HL-60 (cell line): ENCODE data around the gene SLC2A13.

Experiments
- DNase-seq, 2 experiments: peaks; one replicate each; pipeline ENCODE4 v3.0.0-alpha.2; 2010 to 2020; ENCODE audit warnings: low read depth in 1 of 2, low spot score in 1 of 2
- H3K27ac ChIP-seq: fragments of 250-450 bp; sonication (Bioruptor Pico); replicated peaks from 2 replicates; pipeline ENCODE4 v1.5.1; 2020; ENCODE audit warnings: mild to moderate bottlenecking, moderate library complexity
- H3K27me3 ChIP-seq: fragments of 250-450 bp; sonication (Bioruptor Pico); 2 replicates; pipeline ENCODE4 v1.5.1; 2021; ENCODE audit warnings: mild to moderate bottlenecking, moderate library complexity; ENCODE audit not compliant: insufficient read depth, poor library complexity, severe bottlenecking
- H3K4me3 ChIP-seq: replicated peaks from 2 replicates; pipeline ENCODE4 v1.5.1; 2011; ENCODE audit warnings: mild to moderate bottlenecking, control low read depth, low read length; ENCODE audit not compliant: insufficient read depth
- GABPA ChIP-seq: IDR thresholded peaks from 2 replicates; pipeline ENCODE4 v1.6.1; 2012; ENCODE audit warnings: low read depth
- POLR2AphosphoS5 ChIP-seq: IDR thresholded peaks from 2 replicates; pipeline ENCODE4 v1.6.1; 2012; ENCODE audit warnings: low read depth
- REST ChIP-seq: IDR thresholded peaks from 2 replicates; pipeline ENCODE4 v1.6.1; 2012; ENCODE audit warnings: low read depth; ENCODE audit not compliant: insufficient replicate concordance
- SPI1 ChIP-seq: IDR thresholded peaks from 2 replicates; pipeline ENCODE4 v1.6.1; 2012; ENCODE audit warnings: low read depth, mild to moderate bottlenecking, borderline replicate concordance
- TF ChIP-seq, protein P1 (sequence below): IDR thresholded peaks from one replicate; pipeline ENCODE4 v1.5.1; 2011; ENCODE audit warnings: low read length, control low read depth, inconsistent platforms; ENCODE audit not compliant: insufficient read depth

Gene SLC2A13

DNA sequence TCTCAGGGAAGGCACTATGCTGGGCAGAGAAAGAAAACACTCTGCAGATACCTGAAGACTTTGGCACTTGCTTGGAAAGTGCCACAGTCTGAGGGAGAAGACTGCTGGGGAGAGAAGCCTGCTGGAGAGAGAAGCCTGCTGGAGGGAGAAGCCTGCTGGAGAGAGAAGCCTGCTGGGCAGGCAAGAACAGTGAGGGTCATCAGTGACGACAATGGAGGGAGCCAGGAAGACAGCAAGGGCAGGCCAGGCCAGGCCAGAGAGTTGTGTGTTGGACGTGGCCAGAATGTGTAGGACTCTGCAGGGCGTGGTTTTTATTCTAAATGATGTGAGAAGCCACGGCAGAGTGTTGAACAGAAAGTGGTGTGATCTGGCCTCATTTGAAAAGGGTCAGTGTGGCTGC is 301.0 kb downstream of the SLC2A13 start:
- DNase-seq = no peak
- Histone ChIP-seq H3K27me3 (no peaks in the 10 kb centered on the region), H3K4me3 (no peak overlapping the region), H3K27ac (no peak overlapping the region)
- TF ChIP-seq GABPA (no peak), REST (no peak), POLR2AphosphoS5 (no peak), SPI1 (no peak)
- TF ChIP-seq, protein P1, sequence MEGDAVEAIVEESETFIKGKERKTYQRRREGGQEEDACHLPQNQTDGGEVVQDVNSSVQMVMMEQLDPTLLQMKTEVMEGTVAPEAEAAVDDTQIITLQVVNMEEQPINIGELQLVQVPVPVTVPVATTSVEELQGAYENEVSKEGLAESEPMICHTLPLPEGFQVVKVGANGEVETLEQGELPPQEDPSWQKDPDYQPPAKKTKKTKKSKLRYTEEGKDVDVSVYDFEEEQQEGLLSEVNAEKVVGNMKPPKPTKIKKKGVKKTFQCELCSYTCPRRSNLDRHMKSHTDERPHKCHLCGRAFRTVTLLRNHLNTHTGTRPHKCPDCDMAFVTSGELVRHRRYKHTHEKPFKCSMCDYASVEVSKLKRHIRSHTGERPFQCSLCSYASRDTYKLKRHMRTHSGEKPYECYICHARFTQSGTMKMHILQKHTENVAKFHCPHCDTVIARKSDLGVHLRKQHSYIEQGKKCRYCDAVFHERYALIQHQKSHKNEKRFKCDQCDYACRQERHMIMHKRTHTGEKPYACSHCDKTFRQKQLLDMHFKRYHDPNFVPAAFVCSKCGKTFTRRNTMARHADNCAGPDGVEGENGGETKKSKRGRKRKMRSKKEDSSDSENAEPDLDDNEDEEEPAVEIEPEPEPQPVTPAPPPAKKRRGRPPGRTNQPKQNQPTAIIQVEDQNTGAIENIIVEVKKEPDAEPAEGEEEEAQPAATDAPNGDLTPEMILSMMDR = no peak

DNA sequence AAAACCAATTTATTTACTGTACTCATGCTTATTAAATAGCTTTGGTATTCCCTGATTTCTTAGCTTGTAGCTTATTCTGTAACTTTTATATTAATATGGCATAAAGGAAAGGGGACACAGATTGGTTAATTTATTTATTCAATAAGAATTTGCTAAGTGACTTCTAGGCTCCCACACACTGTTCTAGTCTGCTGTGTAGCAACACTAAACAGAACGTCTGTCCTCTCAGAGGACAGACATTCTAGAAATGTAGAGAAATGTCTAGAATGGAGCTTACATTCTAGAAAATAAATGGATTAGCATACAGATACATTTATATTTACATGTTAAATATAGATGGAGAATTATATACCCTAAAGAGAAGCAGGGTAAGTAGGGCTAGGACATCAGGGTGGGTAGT is 301.4 kb downstream of the SLC2A13 start:
- no peak overlapping the region for H3K27ac ChIP-seq
- TF ChIP-seq POLR2AphosphoS5 = no peak
- TF ChIP-seq SPI1 = no peak
- no peak for TF ChIP-seq GABPA
- TF ChIP-seq REST = no peak
- TF ChIP-seq, protein P1 = no peak
- no peak for DNase-seq
- no peak overlapping the region for H3K4me3 ChIP-seq
- H3K27me3 ChIP-seq = no peaks in the 10 kb centered on the region

DNA sequence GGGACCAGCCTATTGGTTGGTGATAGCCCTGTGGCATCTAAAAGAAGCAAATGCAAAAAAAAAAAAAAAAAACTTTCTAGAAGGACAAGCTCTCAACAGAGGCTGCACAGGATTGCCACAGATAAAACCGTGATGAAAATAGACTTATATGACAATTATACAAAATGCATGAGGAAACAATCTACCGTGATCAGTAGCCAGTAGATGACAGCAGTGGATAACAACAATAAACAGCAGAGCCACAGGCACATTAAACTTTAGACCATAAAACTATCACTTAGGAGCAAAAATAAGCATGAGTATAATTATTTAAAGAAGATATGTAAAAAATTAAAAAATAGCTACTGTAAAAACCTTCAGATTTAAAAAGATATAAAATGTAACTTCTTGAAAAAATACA is 302.7 kb downstream of the SLC2A13 start:
- Histone ChIP-seq H3K27ac (no peak overlapping the region), H3K27me3 (no peaks in the 10 kb centered on the region), H3K4me3 (no peak overlapping the region)
- DNase-seq = no peak
- TF ChIP-seq, protein P1 = no peak
- no peak for TF ChIP-seq SPI1
- TF ChIP-seq POLR2AphosphoS5 = no peak
- no peak for TF ChIP-seq GABPA
- no peak for TF ChIP-seq REST
